Endothelial cell of umbilical vein (primary cell): Measurements from ENCODE around the gene TTC33. TPM values are rescaled to one million over a fixed set of nuclear protein-coding genes. Genes with fewer than 3 reads are reported as not detected.

Source experiments
- BruUV-seq: library from RNA; stranded (reverse); fragments of 400-500 nt; replicated peaks from 2 replicates; lab custom pipeline; 2021; lab: Mats Ljungman, UMichigan
- CTCF ChIA-PET: fragments of 300-600, 350-600 bp; sonication (Branson Sonifier 250); formaldehyde crosslinking; loops from one replicate; lab custom pipeline; 2021; ENCODE audit warnings: antibody characterized with exemption, inconsistent platforms; lab: Charles Lee
- POLR2A ChIA-PET: fragments of 300-600, 350-600 bp; sonication (Branson Sonifier 250); formaldehyde crosslinking; loops from one replicate; lab custom pipeline; 2021; ENCODE audit warnings: antibody characterized with exemption, inconsistent platforms; lab: Charles Lee
- DNase-seq: peaks from one replicate; pipeline ENCODE4 v3.0.0-alpha.2; 2011; ENCODE audit warnings: low read depth, low spot score
- FAIRE-seq: peaks from 2 replicates; lab custom pipeline; 2011; peaks lifted over from hg19 to GRCh38; lab: Jason Lieb, UNC
- H2AFZ ChIP-seq: 2 replicates; pipeline ENCODE4 v1.6.0; 2012; ENCODE audit warnings: low read depth, low read length, control low read depth, inconsistent platforms
- H3K27ac ChIP-seq: 2 replicates; pipeline ENCODE4 v1.5.1; 2011; ENCODE audit warnings: low read depth, mild to moderate bottlenecking, control low read depth, low read length, moderate library complexity; ENCODE audit not compliant: insufficient read depth
- H3K27me3 ChIP-seq, 2 experiments: 2 replicates each; pipeline versions ENCODE4 v1.6.0 to v1.6.1; 2011; ENCODE audit warnings: low read length in 2 of 2, mixed read lengths in 1 of 2; ENCODE audit not compliant: control insufficient read depth in 2 of 2, insufficient read depth in 2 of 2
- H3K36me3 ChIP-seq, 2 experiments: 2 replicates in 1 of 2; 3 replicates in 1 of 2; pipeline ENCODE4 v1.5.1; 2011; ENCODE audit warnings: low read length in 2 of 2, mild to moderate bottlenecking in 1 of 2, moderate library complexity in 1 of 2; ENCODE audit not compliant: control insufficient read depth in 2 of 2, insufficient read depth in 2 of 2; ENCODE audit errors: extremely low read depth in 1 of 2
- H3K4me1 ChIP-seq: 3 replicates; pipeline ENCODE4 v1.5.1; 2011; ENCODE audit warnings: mild to moderate bottlenecking, low read length; ENCODE audit not compliant: control insufficient read depth, insufficient read depth; ENCODE audit errors: extremely low read depth
- H3K4me2 ChIP-seq: 2 replicates; pipeline ENCODE4 v1.6.1; 2011; ENCODE audit warnings: low read length, control low read depth, mixed read lengths; ENCODE audit not compliant: insufficient read depth
- H3K4me3 ChIP-seq, 3 experiments: fragments of 200-600 bp in 1 of 3; sonication (generic), shearing (Covaris generic) in 1 of 3; replicated peaks in 1 of 3; 2 replicates each; pipeline ENCODE4 v1.5.1; 2011 to 2016; ENCODE audit warnings: control low read depth in 3 of 3, low read length in 3 of 3, mild to moderate bottlenecking in 2 of 3, inconsistent platforms in 1 of 3, low read depth in 1 of 3, moderate library complexity in 1 of 3; ENCODE audit not compliant: insufficient read depth in 1 of 3
- H3K79me2 ChIP-seq: 2 replicates; pipeline ENCODE4 v1.6.0; 2012; ENCODE audit warnings: low read length, inconsistent platforms; ENCODE audit not compliant: control insufficient read depth, insufficient read depth
- H3K9ac ChIP-seq: replicated peaks from 2 replicates; pipeline ENCODE3; 2011; ENCODE audit warnings: low read length, control low read depth; ENCODE audit not compliant: insufficient read depth; ENCODE audit errors: extremely low read depth
- H3K9me1 ChIP-seq: replicated peaks from 3 replicates; pipeline ENCODE4 v1.6.0; 2011; ENCODE audit warnings: mild to moderate bottlenecking, low read length; ENCODE audit not compliant: control insufficient read depth, insufficient read depth; ENCODE audit errors: extremely low read depth
- H3K9me3 ChIP-seq: replicated peaks from 2 replicates; pipeline ENCODE4 v1.5.1; 2012; ENCODE audit warnings: low read length, inconsistent platforms; ENCODE audit not compliant: control insufficient read depth, insufficient read depth
- H4K20me1 ChIP-seq: replicated peaks from 2 replicates; pipeline ENCODE3; 2011; ENCODE audit warnings: mild to moderate bottlenecking, low read length; ENCODE audit not compliant: control insufficient read depth, insufficient read depth; ENCODE audit errors: extremely low read depth
- FOS ChIP-seq: IDR thresholded peaks from 2 replicates; pipeline ENCODE4 v1.6.1; 2011; ENCODE audit warnings: mild to moderate bottlenecking, low read length, moderate library complexity, borderline replicate concordance; ENCODE audit not compliant: insufficient read depth
- POLR2A ChIP-seq: IDR thresholded peaks from 2 replicates; pipeline ENCODE4 v1.6.1; 2012; ENCODE audit warnings: low read depth, mild to moderate bottlenecking, control low read depth, low read length
- POLR2AphosphoS5 ChIP-seq: IDR thresholded peaks from 2 replicates; pipeline ENCODE4 v1.6.1; 2012; ENCODE audit warnings: low read depth, mild to moderate bottlenecking, control low read depth, low read length, moderate library complexity; ENCODE audit not compliant: insufficient read depth
- dilution Hi-C: fragments of 300-500 bp; cut with MboI; formaldehyde crosslinking; loops from one replicate; pipeline ENCODE4 v1.15.0; 2019; ENCODE audit warnings: low sequenced_read_pairs; ENCODE audit not compliant: extremely low pct_ligation_motif_present
- intact Hi-C: fragments of 100-400 bp; cut with micrococcal nuclease; formaldehyde crosslinking; loops from one replicate; pipeline ENCODE4 v1.10.0; 2022
- polyA plus RNA-seq, 4 experiments: library from polyadenylated mRNA; depleted of rRNA in 3 of 4; stranded (reverse) in 3 of 4; unstranded in 1 of 4; fragments of >200 nt; gene quantifications; 2 replicates each; pipeline versions ENCODE4 v1.2.1 to v1.2.3, GENCODE V29; 2011 to 2012; ENCODE audit warnings: missing spikeins in 1 of 4
- total RNA-seq: library from RNA; stranded (reverse); gene quantifications from 2 replicates; pipeline ENCODE4 v1.2.3, GENCODE V29; 2021
- TF ChIP-seq, protein P1 (sequence below), 2 donors: IDR thresholded peaks; 1 replicate in 1 of 2; 2 replicates in 1 of 2; pipeline ENCODE4 v1.5.1; 2011; ENCODE audit warnings: low read length in 2 of 2, mild to moderate bottlenecking in 2 of 2, moderate library complexity in 2 of 2, control low read depth in 1 of 2, inconsistent platforms in 1 of 2, low read depth in 1 of 2; ENCODE audit not compliant: insufficient read depth in 1 of 2; ENCODE audit errors: extremely low read depth in 1 of 2

The TTC33 gene
- total and polyA plus RNA-seq, 2 donors (not counting 3 experiments of a cell fraction or from before 2014, with no cell fraction given) = 2.2 to 11.7 TPM

- Histone ChIP-seq H3K79me2 (peaks cover 43% of the 10 kb centered on the region), H3K4me1 (peaks cover 19% of the 10 kb centered on the region), H3K27me3 (no peaks in the 10 kb centered on the region), H3K9ac (peak within 1 kb of the TSS; percentile 96), H3K27ac (peak within 1 kb of the TSS; percentile 93), H2AFZ (peak within 1 kb of the TSS; percentile 100), H3K36me3 (no peaks in the 10 kb centered on the region), H3K9me3 (no peaks in the 10 kb centered on the region), H3K4me2 (peak within 1 kb of the TSS; percentile 96), H3K4me3 (peak within 1 kb of the TSS; percentile 89 to 96 (median 94)), H4K20me1 (no peaks in the 10 kb centered on the region), H3K9me1 (no peaks in the 10 kb centered on the region)
- TF ChIP-seq, protein P1, sequence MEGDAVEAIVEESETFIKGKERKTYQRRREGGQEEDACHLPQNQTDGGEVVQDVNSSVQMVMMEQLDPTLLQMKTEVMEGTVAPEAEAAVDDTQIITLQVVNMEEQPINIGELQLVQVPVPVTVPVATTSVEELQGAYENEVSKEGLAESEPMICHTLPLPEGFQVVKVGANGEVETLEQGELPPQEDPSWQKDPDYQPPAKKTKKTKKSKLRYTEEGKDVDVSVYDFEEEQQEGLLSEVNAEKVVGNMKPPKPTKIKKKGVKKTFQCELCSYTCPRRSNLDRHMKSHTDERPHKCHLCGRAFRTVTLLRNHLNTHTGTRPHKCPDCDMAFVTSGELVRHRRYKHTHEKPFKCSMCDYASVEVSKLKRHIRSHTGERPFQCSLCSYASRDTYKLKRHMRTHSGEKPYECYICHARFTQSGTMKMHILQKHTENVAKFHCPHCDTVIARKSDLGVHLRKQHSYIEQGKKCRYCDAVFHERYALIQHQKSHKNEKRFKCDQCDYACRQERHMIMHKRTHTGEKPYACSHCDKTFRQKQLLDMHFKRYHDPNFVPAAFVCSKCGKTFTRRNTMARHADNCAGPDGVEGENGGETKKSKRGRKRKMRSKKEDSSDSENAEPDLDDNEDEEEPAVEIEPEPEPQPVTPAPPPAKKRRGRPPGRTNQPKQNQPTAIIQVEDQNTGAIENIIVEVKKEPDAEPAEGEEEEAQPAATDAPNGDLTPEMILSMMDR (IDR thresholded peaks at IDR 0.05; ENCODE audit: extremely low read depth in 1 of 2, insufficient read depth in 1 of 2, low read depth in 1 of 2, low read length in 2 of 2) = peak; percentile 42 to 74
- TF ChIP-seq POLR2A = peak; percentile 93
- peak; percentile 65 for TF ChIP-seq POLR2AphosphoS5
- TF ChIP-seq FOS = no peak
- dilution Hi-C loops = no loop called here
- ChIA-PET CTCF (interaction anchor here (0.6 to 1.5 kb wide), 15 partner anchors 9 to 621 kb away, joined by 3 to 7 read pairs (median 3); partner anchors contain the start of gene RPL37), POLR2A (interaction anchor here (0.6 to 0.7 kb wide), 4 partner anchors 29 to 465 kb away, joined by 3 to 6 read pairs (median 4); no protein-coding TSS in a partner anchor)
- intact Hi-C loops = loop anchor here (1.0 kb wide), 2 partner anchors 37 to 43 kb away; partner anchors contain the start of genes RPL37 and TTC33
- FAIRE-seq (no peak), DNase-seq (peak; percentile 86)
- BruUV-seq = TSS peak; percentile 86
Measured at GRCh38 chr5:40798012-40798800, 42.4 kb upstream of the TTC33 start, which contains the start of gene PRKAA1. PRKAA1 (minus strand) TSS chr5:40798374; CDS start chr5:40798189, 185 bp downstream.
